ENCODE data around the gene GDPD5.

GDPD5 gene

DNA sequence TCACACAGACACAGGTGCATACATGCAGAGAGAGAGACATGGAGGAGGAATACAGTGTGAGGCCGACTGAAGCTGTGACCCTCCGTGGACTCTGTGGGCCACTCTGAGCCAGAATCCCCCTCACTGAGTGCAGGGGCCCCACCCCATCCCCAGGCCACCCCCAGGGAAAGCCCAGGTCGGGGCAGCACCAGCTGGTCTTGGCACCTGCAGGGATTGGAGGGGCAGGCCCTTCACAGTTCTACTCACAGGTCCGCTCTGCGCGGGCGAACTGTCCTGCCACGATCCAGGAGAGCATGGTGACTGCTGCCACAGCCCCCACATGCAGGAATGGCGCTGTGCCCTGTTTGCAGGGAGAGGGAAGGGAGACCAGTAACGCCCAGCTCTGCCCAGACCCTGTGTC lies 76.5 kb downstream of the GDPD5 start:
- no peak for DNase-seq (ENCODE audit: low read depth)

DNA sequence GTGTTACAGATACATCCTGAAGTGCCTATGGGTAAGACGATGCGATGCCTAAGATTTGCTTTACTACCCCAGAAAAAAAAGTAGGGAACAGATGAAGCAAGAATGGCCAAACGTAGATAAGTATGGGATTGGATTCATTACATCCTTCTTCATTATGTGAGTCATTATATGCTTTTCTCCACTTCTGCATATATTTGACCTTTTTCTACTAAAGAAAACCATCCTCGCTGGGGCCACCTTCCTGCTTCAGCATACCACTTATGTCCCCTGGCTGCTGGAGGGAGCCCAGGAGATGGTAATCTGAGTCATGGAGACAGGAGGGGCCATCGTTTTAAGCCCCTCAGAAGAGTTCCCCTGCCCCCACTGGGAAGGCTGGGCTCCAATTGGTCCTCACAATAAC lies 78.3 kb downstream of the GDPD5 start:
- DNase-seq (ENCODE audit: low read depth): no peak

DNA sequence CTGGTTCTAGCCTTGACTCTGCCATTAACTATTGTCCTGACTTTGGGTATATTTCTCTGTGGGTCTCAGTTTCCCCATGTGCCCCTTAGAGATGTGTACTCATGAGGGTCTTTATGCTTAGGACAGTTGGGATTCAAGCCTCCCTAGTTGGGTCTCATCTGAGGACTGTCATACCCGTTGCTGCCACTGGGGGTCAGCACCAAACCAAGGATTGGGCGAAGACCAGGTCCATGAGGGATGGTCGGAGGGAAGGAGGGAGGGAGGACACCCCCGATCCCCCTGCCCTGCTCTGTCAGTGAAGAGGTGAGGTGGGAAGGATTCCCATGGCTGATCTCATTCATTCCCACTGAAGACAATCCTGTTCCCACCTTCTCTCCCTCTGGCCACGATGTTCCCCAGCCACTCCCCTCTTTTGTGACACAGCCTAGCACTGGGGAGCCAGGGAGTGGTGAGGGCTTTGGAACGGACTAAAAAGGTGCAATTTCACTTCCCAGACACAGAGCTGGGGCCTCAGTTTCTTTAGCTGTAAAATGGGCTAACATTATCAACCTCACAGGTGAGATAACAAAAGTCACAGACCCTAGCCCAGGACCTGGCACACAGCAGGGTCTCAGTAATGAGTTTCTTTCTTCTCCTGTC lies 80.3 kb downstream of the GDPD5 start:
- DNase-seq (ENCODE audit: low read depth): peak; percentile 34

GRCh38 chr11:75443043-75443442 lies 82.7 kb downstream of the GDPD5 start:
- DNase-seq (ENCODE audit: low read depth): no peak

DNA sequence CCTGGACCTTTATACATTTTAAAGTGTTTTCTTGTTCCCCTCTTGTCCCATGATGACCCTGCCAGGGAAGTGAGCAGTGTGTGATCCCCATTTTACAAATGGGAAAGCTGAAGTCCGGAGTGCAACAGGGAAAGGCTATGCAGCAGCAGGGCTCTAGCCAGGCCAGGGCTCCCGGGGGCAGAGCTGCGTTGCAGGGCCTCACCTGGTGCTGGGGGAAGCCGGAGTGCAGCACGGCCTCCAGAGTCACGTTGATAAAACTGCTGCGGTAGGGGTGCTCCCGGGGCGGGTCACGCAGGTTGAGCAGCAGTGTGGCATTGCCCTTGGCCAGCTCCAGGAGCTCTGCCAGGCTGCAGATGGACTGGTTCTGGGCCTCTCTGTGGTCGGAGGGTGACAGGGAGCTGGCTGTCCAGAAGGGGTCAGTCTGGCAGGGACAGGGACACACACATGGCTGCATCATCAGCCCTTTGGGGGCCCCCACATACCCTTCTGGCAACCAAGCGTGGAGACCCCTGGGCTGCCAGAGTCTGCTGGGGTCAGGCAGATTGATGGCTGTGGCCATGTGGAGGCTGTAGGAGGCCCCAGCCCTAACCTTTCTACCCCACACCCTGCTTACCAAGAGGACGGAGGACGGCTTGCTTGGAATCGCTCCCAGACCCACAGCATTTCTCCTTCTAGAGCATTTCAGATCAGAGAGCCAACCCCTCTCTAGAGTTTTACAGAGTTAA lies 83.4 kb downstream of the GDPD5 start:
- DNase-seq (ENCODE audit: low read depth): no peak

DNA sequence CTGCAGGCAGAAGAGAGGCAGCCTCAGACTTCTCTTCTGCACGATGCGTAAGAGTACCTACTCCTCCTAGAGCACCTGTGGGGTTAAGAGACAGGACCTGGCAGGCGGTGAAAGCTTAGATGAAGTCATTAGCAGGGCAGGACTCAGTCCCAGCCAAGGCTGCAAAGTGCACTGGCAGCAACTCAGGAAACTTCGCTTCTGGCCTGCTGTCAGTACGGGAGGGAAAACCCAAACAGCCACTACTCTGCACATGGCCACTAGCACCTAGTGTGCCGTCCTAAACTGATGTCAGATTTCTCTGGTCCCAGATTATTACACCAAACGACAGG lies 84.0 kb downstream of the GDPD5 start:
- DNase-seq (ENCODE audit: low read depth): no peak

DNA sequence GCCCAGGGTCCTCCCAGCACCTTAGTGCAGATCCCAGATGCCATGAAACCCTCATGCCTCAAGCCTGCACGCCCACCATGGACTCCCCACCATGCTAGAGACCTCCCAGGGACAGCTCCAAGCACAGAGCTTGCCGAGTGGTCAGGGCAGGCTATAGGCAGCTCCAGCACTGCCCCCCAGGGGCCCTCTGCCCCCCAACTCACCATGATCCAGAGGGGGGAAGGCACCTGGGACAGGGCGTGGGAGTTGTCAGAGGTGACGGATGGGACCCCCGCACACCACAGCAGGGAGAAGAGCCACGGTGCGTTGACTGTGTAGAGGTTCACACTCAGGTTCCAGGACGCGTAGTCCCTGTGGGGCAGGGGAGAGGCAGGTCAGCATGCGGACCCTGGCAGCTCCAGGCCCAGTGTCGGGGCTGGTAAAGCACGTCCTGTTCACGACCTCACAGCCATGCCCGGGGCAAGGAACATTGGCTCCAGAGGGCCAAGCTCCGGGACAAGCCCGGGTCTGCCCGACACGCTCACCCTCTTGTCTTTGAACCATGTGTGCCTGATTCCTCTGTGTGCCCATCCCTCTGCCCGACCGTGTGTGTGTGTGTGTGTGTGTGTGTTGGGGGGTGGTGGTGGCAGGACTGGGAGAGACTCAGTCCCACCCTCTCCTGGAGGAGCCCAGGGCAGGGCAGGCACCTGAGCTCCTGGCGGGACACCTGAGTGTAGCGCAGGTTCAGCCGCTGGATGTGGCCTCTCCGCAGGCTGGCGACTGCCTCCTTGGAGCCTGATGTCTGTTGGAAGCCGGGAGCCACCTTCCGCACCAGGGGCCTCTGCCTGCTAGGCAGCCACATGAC lies 84.6 kb downstream of the GDPD5 start:
- no peak for DNase-seq (ENCODE audit: low read depth)

DNA sequence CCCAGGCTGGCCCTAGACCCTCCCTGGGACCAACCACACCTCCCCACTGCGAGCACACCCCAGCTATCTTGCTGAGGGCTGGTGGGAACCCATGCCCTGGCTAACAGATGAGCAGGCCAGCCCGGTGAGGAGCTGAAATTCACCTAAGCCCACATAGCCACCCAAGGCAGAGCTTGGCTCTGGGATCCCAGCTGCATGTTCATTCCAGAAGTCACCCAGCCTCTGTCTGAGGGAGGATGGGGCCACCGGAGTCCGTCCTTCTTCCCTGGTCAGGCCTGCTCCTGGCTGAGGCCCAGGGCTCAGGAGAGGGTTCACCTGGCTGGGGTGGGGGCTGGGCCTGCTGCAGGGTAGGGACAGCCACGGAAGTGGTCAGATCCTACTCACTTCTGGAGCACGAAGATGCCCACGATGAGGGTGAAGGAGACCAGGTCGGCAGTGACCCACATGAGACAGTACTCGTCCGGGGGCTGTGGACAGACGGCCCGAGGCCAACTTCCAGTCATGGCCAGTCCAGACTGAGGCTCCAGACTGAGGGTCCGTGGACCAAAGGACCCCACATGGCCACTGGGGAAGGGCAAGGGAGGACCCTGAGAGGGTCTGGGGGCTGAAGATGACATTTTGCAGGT lies 86.1 kb downstream of the GDPD5 start:
- DNase-seq (ENCODE audit: low read depth): no peak

GRCh38 chr11:75439026-75439425 lies 86.7 kb downstream of the GDPD5 start:
- DNase-seq (ENCODE audit: low read depth): no peak

- no peak for DNase-seq (ENCODE audit: low read depth)
Measured at GRCh38 chr11:75437966-75438659, 87.6 kb downstream of the GDPD5 start.

DNA sequence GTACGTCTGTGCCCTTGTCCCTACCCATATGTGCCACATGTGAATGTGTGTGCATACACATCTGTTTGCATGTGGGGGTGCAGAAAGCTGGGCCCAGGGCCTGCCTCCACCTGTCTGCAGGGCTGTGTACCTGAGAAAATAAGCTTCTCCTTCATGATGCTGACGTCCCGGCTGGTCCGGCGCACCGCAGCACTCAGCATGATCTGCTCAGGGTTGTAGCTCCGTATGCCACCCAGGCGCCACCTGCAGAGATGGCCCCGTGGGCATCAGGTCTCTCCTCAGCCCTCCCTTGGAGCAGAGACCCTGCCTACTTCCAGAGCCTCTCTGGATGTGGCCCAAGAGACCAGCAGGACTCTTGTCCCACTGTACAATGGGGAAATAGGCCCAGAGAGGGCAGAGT lies 88.9 kb downstream of the GDPD5 start:
- DNase-seq (ENCODE audit: low read depth): no peak

DNA sequence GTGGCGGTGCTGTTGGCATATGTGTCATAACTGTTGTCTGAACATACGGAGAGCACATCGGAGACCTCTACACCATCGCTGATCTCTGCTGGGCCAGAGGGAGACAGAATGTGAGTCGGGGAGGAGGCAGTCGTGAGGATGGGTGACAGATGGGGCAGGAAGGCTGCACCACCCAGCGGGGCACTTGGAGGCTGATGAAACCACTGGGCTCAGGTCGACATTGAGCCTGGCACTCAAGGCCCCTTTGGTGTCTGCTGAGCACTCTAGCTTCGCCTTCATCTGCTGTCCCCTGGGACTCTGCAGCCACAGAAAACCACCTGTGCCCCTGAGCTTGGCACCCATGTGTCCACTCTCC lies 90.2 kb downstream of the GDPD5 start:
- DNase-seq (ENCODE audit: low read depth): no peak

GRCh38 chr11:75434886-75435570 lies 90.7 kb downstream of the GDPD5 start:
- no peak for DNase-seq (ENCODE audit: low read depth)

DNA sequence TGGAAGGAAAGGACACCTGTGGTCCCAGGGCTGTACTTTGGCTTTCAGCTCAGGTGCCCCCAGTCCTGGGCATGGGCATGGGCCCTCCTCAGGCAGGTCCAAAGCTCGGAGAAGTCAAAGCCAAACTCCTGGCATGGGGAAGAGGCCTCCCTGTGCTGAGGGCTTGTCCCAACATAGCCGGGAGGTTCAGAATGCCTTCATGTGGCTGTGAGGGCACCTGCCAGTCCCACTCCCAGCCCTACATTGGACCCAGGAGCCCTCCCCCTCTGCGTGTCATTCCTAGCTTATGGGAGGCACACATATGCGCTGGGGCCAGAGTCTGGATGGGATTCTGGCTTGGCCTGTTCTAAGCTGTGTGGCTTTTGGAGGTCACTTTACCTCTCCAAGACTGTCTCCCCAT lies 91.7 kb downstream of the GDPD5 start:
- DNase-seq (ENCODE audit: low read depth): no peak

- no peak for DNase-seq (ENCODE audit: low read depth)
Measured at GRCh38 chr11:75433443-75433842, 92.3 kb downstream of the GDPD5 start.

- DNase-seq (ENCODE audit: low read depth): no peak
Measured at GRCh38 chr11:75432911-75433321, 92.8 kb downstream of the GDPD5 start, which contains the start of gene KLHL35. TSS of gene KLHL35 (minus strand) at chr11:75433203. CDS start at chr11:75430629, 2,574 bp downstream.

- DNase-seq (ENCODE audit: low read depth): no peak
Measured at GRCh38 chr11:75431533-75432525, 93.9 kb downstream of the GDPD5 start.

- no peak for DNase-seq (ENCODE audit: low read depth)
Measured at GRCh38 chr11:75430714-75431532, 94.8 kb downstream of the GDPD5 start.

Data from T-helper 22 cell (primary cell).